Neural progenitor cell (in vitro differentiated cells): ENCODE measurements around the gene TNIP2. TPM values are rescaled to one million over a fixed set of nuclear protein-coding genes. Genes with fewer than 3 reads are reported as not detected.

Experiments used
- DNase-seq: peaks from one replicate; pipeline ENCODE4 v3.0.0-alpha.2; 2016; ENCODE audit warnings: low spot score
- H2AFZ ChIP-seq: fragments of 200-600 bp; sonication (generic); replicated peaks from 2 replicates; pipeline ENCODE4 v1.6.1; 2016; ENCODE audit warnings: antibody characterized with exemption
- H3F3A ChIP-seq: fragments of 200-600 bp; sonication (generic); 2 replicates; pipeline ENCODE4 v1.6.1; 2016; ENCODE audit warnings: antibody characterized with exemption, low read depth
- H3K27ac ChIP-seq: fragments of 200-600 bp; sonication (generic); 2 replicates; pipeline ENCODE4 v1.5.1; 2016; ENCODE audit warnings: mild to moderate bottlenecking
- H3K27me3 ChIP-seq: fragments of 200-600 bp; sonication (generic); 2 replicates; pipeline ENCODE4 v1.6.1; 2016; ENCODE audit warnings: mild to moderate bottlenecking, moderate library complexity
- H3K36me3 ChIP-seq: fragments of 200-600 bp; sonication (generic); 2 replicates; pipeline ENCODE4 v1.5.1; 2016
- H3K4me1 ChIP-seq: fragments of 200-600 bp; sonication (generic); 2 replicates; pipeline ENCODE4 v1.6.1; 2016; ENCODE audit warnings: mixed run types
- H3K4me2 ChIP-seq: fragments of 200-600 bp; sonication (generic); 2 replicates; pipeline ENCODE4 v1.6.1; 2016
- H3K4me3 ChIP-seq: fragments of 200-600 bp; sonication (generic); 2 replicates; pipeline ENCODE4 v1.5.1; 2016
- H3K79me2 ChIP-seq: fragments of 200-600 bp; sonication (generic); 2 replicates; pipeline ENCODE4 v1.6.1; 2016; ENCODE audit warnings: low read depth
- H3K9ac ChIP-seq: fragments of 200-600 bp; sonication (generic); 2 replicates; pipeline ENCODE4 v1.6.1; 2016
- H3K9me3 ChIP-seq: fragments of 200-600 bp; sonication (generic); 2 replicates; pipeline ENCODE4 v1.5.1; 2016; ENCODE audit warnings: low read depth
- H4K20me1 ChIP-seq: fragments of 200-600 bp; sonication (generic); 2 replicates; pipeline ENCODE4 v1.6.1; 2016; ENCODE audit warnings: low read depth
- H3K27ac Mint-ChIP-seq: 3 replicates; pipeline ENCODE4 v1.8.0; 2021; ENCODE audit warnings: mixed read lengths
- H3K27me3 Mint-ChIP-seq: 2 replicates; pipeline ENCODE4 v1.8.0; 2022; ENCODE audit warnings: low read depth, mild to moderate bottlenecking, inconsistent platforms, moderate library complexity, mixed read lengths; ENCODE audit not compliant: insufficient read depth
- H3K36me3 Mint-ChIP-seq: 3 replicates; pipeline ENCODE4 v1.8.0; 2021; ENCODE audit warnings: mixed read lengths
- H3K4me1 Mint-ChIP-seq: 3 replicates; pipeline ENCODE4 v1.8.0; 2021; ENCODE audit warnings: mixed read lengths
- H3K4me3 Mint-ChIP-seq: 3 replicates; pipeline ENCODE4 v1.8.0; 2021; ENCODE audit warnings: mild to moderate bottlenecking, moderate library complexity, mixed read lengths
- H3K9me3 Mint-ChIP-seq: 3 replicates; pipeline ENCODE4 v1.8.0; 2020; ENCODE audit warnings: mixed read lengths
- CTCF ChIP-seq: fragments of 200-600 bp; sonication (generic); IDR thresholded peaks from 2 replicates; pipeline ENCODE4 v1.5.1; 2017; ENCODE audit warnings: antibody characterized with exemption, mild to moderate bottlenecking
- EZH2 ChIP-seq: fragments of 200-600 bp; sonication (generic); IDR thresholded peaks from 2 replicates; pipeline ENCODE4 v1.6.1; 2017; ENCODE audit warnings: antibody characterized with exemption, mild to moderate bottlenecking, moderate library complexity
- EZH2phosphoT487 ChIP-seq: fragments of 200-600 bp; sonication (generic); IDR thresholded peaks from 2 replicates; pipeline ENCODE4 v1.6.1; 2017; ENCODE audit warnings: antibody characterized with exemption
- total RNA-seq: library from RNA; depleted of rRNA; stranded (reverse); fragments of >200 nt; gene quantifications from 2 replicates; pipeline ENCODE4 v1.2.3, GENCODE V29; 2015; ENCODE audit warnings: low replicate concordance

The TNIP2 gene
- total RNA-seq, 1 donor from 2014 or later, result 24.5 TPM

- Histone ChIP-seq H2AFZ (no peak overlapping the region), H3K4me1 (peaks cover 8% of the 10 kb centered on the region), H3K79me2 (no peaks in the 10 kb centered on the region), H3K27ac (no peak overlapping the region), H3K27me3 (no peaks in the 10 kb centered on the region), H3F3A (peaks cover 28% of the 10 kb centered on the region), H3K36me3 (peaks cover 5% of the 10 kb centered on the region), H3K9ac (no peak overlapping the region), H3K4me2 (no peak overlapping the region), H4K20me1 (no peaks in the 10 kb centered on the region), H3K9me3 (peaks cover 7% of the 10 kb centered on the region), H3K4me3 (no peak overlapping the region)
- Mint-ChIP-seq H3K27me3 (peaks cover 4% of the 10 kb centered on the region), H3K4me1 (no peaks in the 10 kb centered on the region), H3K9me3 (peaks cover 17% of the 10 kb centered on the region), H3K36me3 (peaks cover 42% of the 10 kb centered on the region), H3K27ac (no peak overlapping the region), H3K4me3 (no peak overlapping the region)
- TF ChIP-seq CTCF, result no peak
- TF ChIP-seq EZH2, result no peak
- no peak for TF ChIP-seq EZH2phosphoT487
- no peak for DNase-seq
Observed at GRCh38 chr4:2735869-2736268, 20.3 kb downstream of the TNIP2 start.

GRCh38 chr4:2734612-2735011 is 21.5 kb downstream of the TNIP2 start:
- Histone ChIP-seq H3K4me3 (no peak overlapping the region), H3K9me3 (peaks cover 7% of the 10 kb centered on the region), H3K36me3 (peaks cover 5% of the 10 kb centered on the region), H4K20me1 (no peaks in the 10 kb centered on the region), H3K27ac (peak overlapping the region; percentile 85), H3K9ac (no peak overlapping the region), H3K27me3 (no peaks in the 10 kb centered on the region), H3K4me1 (peaks cover 8% of the 10 kb centered on the region), H3K4me2 (peak overlapping the region; percentile 39), H3F3A (peaks cover 28% of the 10 kb centered on the region), H3K79me2 (no peaks in the 10 kb centered on the region), H2AFZ (no peak overlapping the region)
- Mint-ChIP-seq H3K27me3 (peaks cover 6% of the 10 kb centered on the region), H3K9me3 (peaks cover 17% of the 10 kb centered on the region), H3K4me1 (no peaks in the 10 kb centered on the region), H3K36me3 (peaks cover 37% of the 10 kb centered on the region), H3K27ac (peak overlapping the region; percentile 4), H3K4me3 (no peak overlapping the region)
- DNase-seq, result no peak
- TF ChIP-seq CTCF (no peak), EZH2phosphoT487 (no peak), EZH2 (no peak)

GRCh38 chr4:2733844-2734574 is 22.1 kb downstream of the TNIP2 start:
- Histone ChIP-seq H3K9ac (no peak overlapping the region), H3K27me3 (no peaks in the 10 kb centered on the region), H3K4me3 (no peak overlapping the region), H4K20me1 (no peaks in the 10 kb centered on the region), H3F3A (peaks cover 28% of the 10 kb centered on the region), H3K4me2 (peak overlapping the region; percentile 39), H3K79me2 (no peaks in the 10 kb centered on the region), H3K27ac (peak overlapping the region; percentile 85), H3K9me3 (peaks cover 7% of the 10 kb centered on the region), H3K36me3 (peaks cover 5% of the 10 kb centered on the region), H2AFZ (no peak overlapping the region), H3K4me1 (peaks cover 8% of the 10 kb centered on the region)
- no peaks in the 10 kb centered on the region for H3K4me1 Mint-ChIP-seq
- H3K27me3 Mint-ChIP-seq, result peaks cover 6% of the 10 kb centered on the region
- H3K27ac Mint-ChIP-seq, result no peak overlapping the region
- TF ChIP-seq CTCF (no peak), EZH2phosphoT487 (no peak), EZH2 (no peak)
- no peak for DNase-seq
- peaks cover 37% of the 10 kb centered on the region for H3K36me3 Mint-ChIP-seq
- no peak overlapping the region for H3K4me3 Mint-ChIP-seq
- peaks cover 17% of the 10 kb centered on the region for H3K9me3 Mint-ChIP-seq
